GM18520 (cell line): ENCODE data around the gene GCNT2.
"Not testable (repeated sequence)": the region's sequence is repeated elsewhere in the genome, so short reads cannot be mapped to it uniquely, and the experiment has no call there.

ENCODE experiments used
- ATAC-seq: cut with Tn5 transposase; IDR thresholded peaks from one replicate; pipeline ENCODE4 v1.9.1; 2021; ENCODE audit not compliant: unreplicated experiment

Gene GCNT2

GRCh38 chr6:10577112-10577511, 56.0 kb downstream of the GCNT2 start:
- no peak for ATAC-seq

GRCh38 chr6:10578723-10579122, 57.6 kb downstream of the GCNT2 start:
- no peak for ATAC-seq

- ATAC-seq, result no peak
These were observed 58.7 kb downstream of the GCNT2 start for GRCh38 chr6:10579803-10580202.

- ATAC-seq, result no peak
These were observed 59.4 kb downstream of the GCNT2 start for GRCh38 chr6:10580570-10580969.

GRCh38 chr6:10581402-10581801, 60.3 kb downstream of the GCNT2 start:
- ATAC-seq, result not testable (repeated sequence)

GRCh38 chr6:10582774-10583508, 61.8 kb downstream of the GCNT2 start:
- no peak for ATAC-seq

- no peak for ATAC-seq
These were observed 62.4 kb downstream of the GCNT2 start for GRCh38 chr6:10583509-10583901.

- no peak for ATAC-seq
These were observed 63.5 kb downstream of the GCNT2 start for GRCh38 chr6:10584607-10585006.

GRCh38 chr6:10585209-10585845, 64.2 kb downstream of the GCNT2 start:
- no peak for ATAC-seq

- no peak for ATAC-seq
These were observed 65.2 kb downstream of the GCNT2 start for GRCh38 chr6:10586302-10586701.

- ATAC-seq, result no peak
These were observed 66.7 kb downstream of the GCNT2 start for GRCh38 chr6:10587656-10588406.

GRCh38 chr6:10588562-10589428, 67.6 kb downstream of the GCNT2 start:
- ATAC-seq, result no peak

- no peak for ATAC-seq
These were observed 68.2 kb downstream of the GCNT2 start for GRCh38 chr6:10589429-10589727.

GRCh38 chr6:10589983-10590382, 68.8 kb downstream of the GCNT2 start:
- no peak for ATAC-seq

GRCh38 chr6:10591422-10592160, 70.4 kb downstream of the GCNT2 start:
- ATAC-seq, result no peak

- ATAC-seq, result no peak
These were observed 74.8 kb downstream of the GCNT2 start for GRCh38 chr6:10595731-10596664.

GRCh38 chr6:10597499-10598001, 76.4 kb downstream of the GCNT2 start:
- ATAC-seq, result no peak

GRCh38 chr6:10598084-10598960, 77.2 kb downstream of the GCNT2 start:
- ATAC-seq, result no peak
